Measurements from ENCODE around the gene GPHN. TPM values are rescaled to one million over a fixed set of nuclear protein-coding genes. Genes with fewer than 3 reads are reported as not detected.

GPHN gene
- total RNA-seq, 2 experiments from 2014 or later = 10.0 to 10.7 TPM

DNA sequence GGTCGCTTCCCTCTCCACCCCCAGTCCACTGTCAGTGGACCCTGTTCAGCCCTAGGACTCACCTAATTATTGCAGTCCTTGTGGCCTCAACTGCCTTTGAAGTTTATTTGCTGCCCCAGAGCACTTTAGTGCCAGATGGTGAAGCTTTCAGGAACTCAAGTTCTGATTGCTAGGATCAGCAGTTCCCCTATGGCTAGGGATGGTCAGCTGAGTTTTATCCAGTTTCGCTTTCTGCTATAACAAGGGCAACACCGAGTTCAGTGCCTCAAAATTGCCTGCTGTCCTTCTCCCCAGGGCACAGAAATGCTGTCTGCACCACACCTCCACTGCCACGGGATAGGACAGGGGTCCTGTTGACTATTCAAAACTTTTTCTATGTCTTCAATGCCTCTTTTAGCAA is 295.0 kb downstream of the GPHN start:
- DNase-seq (no peak), ATAC-seq (ENCODE audit: poor library complexity) (no peak)
- TF ChIP-seq, protein P1, sequence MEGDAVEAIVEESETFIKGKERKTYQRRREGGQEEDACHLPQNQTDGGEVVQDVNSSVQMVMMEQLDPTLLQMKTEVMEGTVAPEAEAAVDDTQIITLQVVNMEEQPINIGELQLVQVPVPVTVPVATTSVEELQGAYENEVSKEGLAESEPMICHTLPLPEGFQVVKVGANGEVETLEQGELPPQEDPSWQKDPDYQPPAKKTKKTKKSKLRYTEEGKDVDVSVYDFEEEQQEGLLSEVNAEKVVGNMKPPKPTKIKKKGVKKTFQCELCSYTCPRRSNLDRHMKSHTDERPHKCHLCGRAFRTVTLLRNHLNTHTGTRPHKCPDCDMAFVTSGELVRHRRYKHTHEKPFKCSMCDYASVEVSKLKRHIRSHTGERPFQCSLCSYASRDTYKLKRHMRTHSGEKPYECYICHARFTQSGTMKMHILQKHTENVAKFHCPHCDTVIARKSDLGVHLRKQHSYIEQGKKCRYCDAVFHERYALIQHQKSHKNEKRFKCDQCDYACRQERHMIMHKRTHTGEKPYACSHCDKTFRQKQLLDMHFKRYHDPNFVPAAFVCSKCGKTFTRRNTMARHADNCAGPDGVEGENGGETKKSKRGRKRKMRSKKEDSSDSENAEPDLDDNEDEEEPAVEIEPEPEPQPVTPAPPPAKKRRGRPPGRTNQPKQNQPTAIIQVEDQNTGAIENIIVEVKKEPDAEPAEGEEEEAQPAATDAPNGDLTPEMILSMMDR (IDR thresholded peaks at IDR 0.05) = no peak
- CTCF ChIA-PET = no interaction called here
- Histone ChIP-seq H3K27me3 (ENCODE audit: control insufficient read depth in 1 of 2, insufficient read depth in 2 of 2, low read length in 2 of 2) (no peaks in the 10 kb centered on the region), H3K36me3 (ENCODE audit: insufficient read depth, low read length) (no peaks in the 10 kb centered on the region), H3K4me1 (ENCODE audit: insufficient read depth, low read length) (no peaks in the 10 kb centered on the region), H3K4me3 (ENCODE audit: low read length) (no peak overlapping the region), H3K9me3 (ENCODE audit: control insufficient read depth in 1 of 2, insufficient read depth in 1 of 2, low read length in 2 of 2) (peaks cover 8 to 16% of the 10 kb centered on the region in 2 experiments), H3K27ac (ENCODE audit: low read depth in 1 of 2, low read length in 2 of 2) (no peak overlapping the region)
- no peak overlapping the region for H3K27ac Mint-ChIP-seq
- no peaks in the 10 kb centered on the region for H3K4me1 Mint-ChIP-seq (ENCODE audit: low read depth)
- H3K27me3 Mint-ChIP-seq = no peaks in the 10 kb centered on the region
- H3K36me3 Mint-ChIP-seq (ENCODE audit: low read depth) = peaks cover 72% of the 10 kb centered on the region
- intact Hi-C loops (cut with DNase I, micrococcal nuclease) = no loop called here
- no peak overlapping the region for H3K4me3 Mint-ChIP-seq
- H3K9me3 Mint-ChIP-seq = peaks cover 25% of the 10 kb centered on the region
- POLR2A ChIA-PET = no interaction called here

DNA sequence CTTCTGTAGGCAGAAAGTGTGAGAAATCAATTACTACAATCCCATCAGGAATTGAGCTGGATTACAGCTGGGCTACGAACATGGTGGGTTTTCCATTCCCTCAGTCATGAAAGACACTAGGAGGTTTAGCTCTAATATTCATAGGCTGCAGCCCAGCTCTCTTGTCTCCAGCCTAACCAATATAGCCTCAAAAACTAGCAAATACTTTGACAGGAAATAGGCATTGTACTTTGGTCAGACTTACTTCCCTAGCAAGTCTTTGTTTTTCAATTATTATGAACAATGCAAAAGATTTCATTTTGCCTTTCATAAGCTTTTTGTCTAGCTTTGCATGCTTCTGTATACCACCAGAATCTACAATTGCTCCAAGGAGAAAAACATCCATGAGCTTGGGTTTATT is 296.2 kb downstream of the GPHN start:
- TF ChIP-seq, protein P1 (IDR thresholded peaks at IDR 0.05) = no peak
- DNase-seq (no peak), ATAC-seq (ENCODE audit: poor library complexity) (no peak)
- POLR2A ChIA-PET = no interaction called here
- H3K36me3 Mint-ChIP-seq (ENCODE audit: low read depth) = peaks cover 62% of the 10 kb centered on the region
- no peaks in the 10 kb centered on the region for H3K4me1 Mint-ChIP-seq (ENCODE audit: low read depth)
- CTCF ChIA-PET = no interaction called here
- no peaks in the 10 kb centered on the region for H3K27me3 Mint-ChIP-seq
- no peak overlapping the region for H3K4me3 ChIP-seq (ENCODE audit: low read length)
- no peaks in the 10 kb centered on the region for H3K4me1 ChIP-seq (ENCODE audit: insufficient read depth, low read length)
- no peak overlapping the region for H3K4me3 Mint-ChIP-seq
- peaks cover 8 to 16% of the 10 kb centered on the region in 2 experiments for H3K9me3 ChIP-seq (ENCODE audit: control insufficient read depth in 1 of 2, insufficient read depth in 1 of 2, low read length in 2 of 2)
- H3K27me3 ChIP-seq (ENCODE audit: control insufficient read depth in 1 of 2, insufficient read depth in 2 of 2, low read length in 2 of 2) = no peaks in the 10 kb centered on the region
- H3K27ac Mint-ChIP-seq = no peak overlapping the region
- no peak overlapping the region for H3K27ac ChIP-seq (ENCODE audit: low read depth in 1 of 2, low read length in 2 of 2)
- no peaks in the 10 kb centered on the region for H3K36me3 ChIP-seq (ENCODE audit: insufficient read depth, low read length)
- peaks cover 21% of the 10 kb centered on the region for H3K9me3 Mint-ChIP-seq
- intact Hi-C loops (cut with DNase I, micrococcal nuclease) = no loop called here

DNA sequence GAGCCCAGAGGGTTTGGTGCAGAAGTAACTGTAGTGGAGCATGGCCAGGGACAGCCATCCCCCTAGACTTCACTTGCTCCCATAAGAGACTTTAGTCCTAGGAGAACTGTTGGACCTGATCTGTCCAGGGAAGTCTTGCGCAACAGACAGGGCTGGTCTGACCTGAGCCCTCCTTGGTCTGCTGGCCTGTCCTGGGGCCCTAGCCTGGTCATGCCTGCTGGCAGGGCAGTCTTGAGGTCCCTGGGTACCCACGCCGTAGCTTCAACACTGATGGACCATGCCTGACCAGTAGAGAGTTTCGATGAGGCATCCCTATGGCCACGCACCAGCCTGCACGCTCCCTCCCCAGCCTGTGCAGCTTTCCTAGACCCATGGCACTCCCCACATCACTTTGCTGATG is 305.7 kb downstream of the GPHN start:
- DNase-seq = no peak
- Histone ChIP-seq H3K9me3 (ENCODE audit: control insufficient read depth in 1 of 2, insufficient read depth in 1 of 2, low read length in 2 of 2) (peaks cover 12 to 30% of the 10 kb centered on the region in 2 experiments), H3K27ac (ENCODE audit: low read depth in 1 of 2, low read length in 2 of 2) (no peak overlapping the region), H3K27me3 (ENCODE audit: control insufficient read depth in 1 of 2, insufficient read depth in 2 of 2, low read length in 2 of 2) (no peaks in the 10 kb centered on the region), H3K4me1 (ENCODE audit: insufficient read depth, low read length) (no peaks in the 10 kb centered on the region), H3K4me3 (ENCODE audit: low read length) (no peak overlapping the region), H3K36me3 (ENCODE audit: insufficient read depth, low read length) (no peaks in the 10 kb centered on the region)
- no peak for ATAC-seq (ENCODE audit: poor library complexity)
- TF ChIP-seq, protein P1 (IDR thresholded peaks at IDR 0.05) = no peak
- ChIA-PET POLR2A (no interaction called here), CTCF (no interaction called here)
- intact Hi-C loops (cut with DNase I, micrococcal nuclease) = no loop called here
- Mint-ChIP-seq H3K9me3 (peaks cover 26% of the 10 kb centered on the region), H3K36me3 (ENCODE audit: low read depth) (peaks cover 51% of the 10 kb centered on the region), H3K27ac (no peak overlapping the region), H3K4me1 (ENCODE audit: low read depth) (no peaks in the 10 kb centered on the region), H3K4me3 (no peak overlapping the region), H3K27me3 (no peaks in the 10 kb centered on the region)
